SK-N-DZ (cell line): ENCODE data around the gene RNU6-9.
"Not testable (repeated sequence)": the region's sequence is repeated elsewhere in the genome, so short reads cannot be mapped to it uniquely, and the experiment has no call there.

Source experiments
- DNase-seq: peaks from one replicate; pipeline ENCODE4 v3.0.0-alpha.2; 2015; ENCODE audit warnings: low spot score

Gene RNU6-9

DNA sequence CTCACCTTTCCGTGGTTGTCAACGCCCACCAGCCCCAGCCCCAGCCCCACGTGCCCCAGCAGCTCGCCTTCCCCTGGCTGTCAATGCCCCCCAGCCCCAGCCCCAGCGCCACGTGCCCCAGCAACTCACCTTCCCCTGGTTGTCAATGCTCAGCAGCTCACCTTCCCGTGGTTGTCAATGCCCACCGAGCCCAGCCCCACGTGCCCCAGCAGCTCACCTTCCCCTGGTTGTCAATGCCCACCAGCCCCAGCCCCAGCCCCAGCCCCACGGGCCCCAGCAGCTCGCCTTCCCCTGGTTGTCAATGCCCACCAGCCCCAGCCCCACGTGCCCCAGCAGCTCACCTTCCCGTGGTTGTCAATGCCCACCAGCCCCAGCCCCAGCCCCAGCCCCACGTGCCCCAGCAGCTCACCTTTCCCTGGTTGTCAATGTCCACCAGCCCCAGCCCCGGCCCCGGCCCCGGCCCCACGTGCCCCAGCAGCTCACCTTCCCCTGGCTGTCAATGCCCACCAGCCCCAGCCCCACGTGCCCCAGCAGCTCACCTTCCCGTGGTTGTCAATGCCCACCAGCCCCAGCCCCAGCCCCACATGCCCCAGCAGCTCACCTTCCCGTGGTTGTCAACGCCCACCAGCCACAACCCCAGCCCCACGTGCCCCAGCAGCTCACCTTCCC is 15.2 kb upstream of the RNU6-9 start:
- not testable (repeated sequence) for DNase-seq

DNA sequence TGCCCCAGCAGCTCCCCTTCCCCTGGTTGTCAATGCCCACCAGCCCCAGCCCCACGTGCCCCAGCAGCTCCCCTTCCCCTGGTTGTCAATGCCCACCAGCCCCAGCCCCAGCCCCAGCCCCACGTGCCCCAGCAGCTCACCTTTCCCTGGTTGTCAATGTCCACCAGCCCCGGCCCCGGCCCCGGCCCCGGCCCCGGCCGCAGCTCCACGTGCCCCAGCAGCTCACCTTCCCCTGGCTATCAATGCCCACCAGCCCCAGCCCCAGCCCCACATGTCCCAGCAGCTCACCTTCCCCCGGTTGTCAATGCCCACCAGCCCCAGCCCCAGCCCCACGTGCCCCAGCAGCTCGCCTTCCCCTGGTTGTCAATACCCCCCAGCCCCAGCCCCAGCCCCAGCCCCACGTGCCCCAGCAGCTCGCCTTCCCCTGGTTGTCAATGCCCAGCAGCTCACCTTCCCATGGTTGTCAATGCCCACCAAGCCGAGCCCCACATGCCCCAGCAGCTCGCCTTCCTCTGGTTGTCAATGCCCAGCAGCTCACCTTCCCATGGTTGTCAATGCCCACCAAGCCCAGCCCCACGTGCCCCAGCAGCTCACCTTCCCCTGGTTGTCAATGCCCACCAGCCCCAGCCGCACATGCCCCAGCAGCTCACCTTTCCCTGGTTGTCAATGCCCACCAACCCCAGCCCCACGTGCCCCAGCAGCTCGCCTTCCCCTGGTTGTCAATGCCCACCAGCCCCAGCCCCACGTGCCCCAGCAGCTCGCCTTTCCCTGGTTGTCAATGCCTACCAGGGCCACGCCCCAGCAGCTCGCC is 14.3 kb upstream of the RNU6-9 start:
- not testable (repeated sequence) for DNase-seq

DNA sequence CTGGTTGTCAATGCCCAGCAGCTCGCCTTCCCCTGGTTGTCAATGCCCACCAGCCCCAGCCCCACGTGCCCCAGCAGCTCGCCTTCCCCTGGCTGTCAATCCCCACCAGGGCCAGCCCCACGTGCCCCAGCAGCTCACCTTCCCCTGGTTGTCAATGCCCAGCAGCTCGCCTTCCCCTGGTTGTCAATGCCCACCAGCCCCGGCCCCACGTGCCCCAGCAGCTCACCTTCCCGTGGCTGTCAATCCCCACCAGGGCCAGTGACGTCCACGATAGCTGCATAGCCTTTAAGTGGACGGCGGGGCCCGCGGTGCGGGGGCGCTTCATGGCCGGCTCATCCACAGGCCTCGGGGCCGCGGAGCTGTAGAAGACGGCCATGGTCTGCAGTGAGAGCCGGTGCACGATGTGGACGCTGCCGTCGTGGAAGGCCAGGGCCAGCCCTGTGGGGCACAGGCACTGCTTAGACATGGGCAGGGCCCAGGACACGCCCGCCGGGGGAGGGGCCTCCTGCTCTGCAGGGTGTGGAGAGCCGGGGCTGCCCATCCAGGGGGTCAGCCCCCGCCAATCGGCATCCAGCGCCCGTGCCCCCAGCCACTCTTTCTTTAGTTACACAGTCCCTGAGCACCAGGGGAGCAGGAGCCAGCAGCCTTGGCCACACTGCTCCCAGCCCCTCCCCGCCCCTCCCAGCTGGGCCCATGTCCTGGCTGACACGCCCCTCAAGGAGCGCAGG is 13.4 kb upstream of the RNU6-9 start:
- no peak for DNase-seq

DNA sequence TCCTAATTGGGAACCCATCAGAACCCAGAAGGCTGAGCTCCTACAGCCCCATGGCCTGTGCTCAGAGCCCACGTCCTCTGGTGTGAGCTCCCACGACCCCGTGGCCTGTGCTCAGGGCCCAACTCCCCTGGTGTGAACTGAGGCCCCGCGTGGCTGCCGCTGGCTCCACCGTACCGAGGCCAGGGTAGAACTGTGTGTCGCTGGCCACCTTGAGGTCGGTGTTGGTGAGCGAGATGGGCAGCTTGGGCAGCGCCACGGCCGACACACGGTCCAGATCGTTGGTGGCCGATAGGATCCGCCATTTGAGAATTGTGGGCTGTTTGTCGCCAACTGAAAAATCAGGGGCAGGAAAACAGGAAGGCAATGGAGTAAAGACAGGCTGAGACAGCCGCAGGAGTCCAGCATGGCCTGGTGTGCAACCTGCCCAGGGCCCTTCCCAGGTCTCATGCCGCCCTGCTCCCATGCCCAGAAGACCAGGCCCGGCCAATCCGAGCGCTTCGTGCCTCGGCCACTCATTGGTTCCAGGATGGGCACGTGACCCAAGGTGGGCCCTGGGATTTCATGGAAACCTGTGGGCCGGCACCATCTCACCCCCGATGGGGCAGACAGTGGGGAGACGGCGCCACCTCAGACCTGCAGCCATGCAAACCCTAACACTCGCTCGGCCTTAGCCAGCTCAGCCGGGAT is 11.8 kb upstream of the RNU6-9 start:
- DNase-seq: no peak

DNA sequence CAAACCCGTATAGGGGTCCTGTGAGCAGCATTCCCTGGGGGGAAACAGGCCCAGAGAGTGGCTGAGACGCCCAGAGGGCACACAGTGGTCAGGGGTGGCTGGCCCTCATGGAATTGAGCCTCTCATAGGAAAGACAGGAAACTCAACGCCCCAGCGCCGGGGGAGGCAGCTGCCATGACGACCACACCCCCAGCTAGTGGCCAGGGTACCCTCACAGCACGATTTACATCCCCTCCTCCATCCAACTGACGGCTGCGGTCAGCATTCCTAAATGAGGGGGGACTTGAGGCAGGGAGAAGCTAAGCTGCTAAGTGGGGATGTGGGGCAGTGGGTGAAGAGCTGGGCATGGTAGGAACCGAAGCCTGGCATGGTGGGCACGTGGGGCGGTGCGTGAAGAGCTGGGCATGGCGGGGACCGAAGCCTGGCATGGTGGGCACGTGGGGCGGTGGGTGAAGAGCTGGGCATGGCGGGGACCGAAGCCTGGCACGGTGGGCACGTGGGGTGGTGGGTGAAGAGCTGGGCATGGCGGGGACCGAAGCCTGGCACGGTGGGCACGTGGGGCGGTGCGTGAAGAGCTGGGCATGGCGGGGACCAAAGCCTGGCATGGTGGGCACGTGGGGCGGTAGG is 10.3 kb upstream of the RNU6-9 start:
- no peak for DNase-seq

DNA sequence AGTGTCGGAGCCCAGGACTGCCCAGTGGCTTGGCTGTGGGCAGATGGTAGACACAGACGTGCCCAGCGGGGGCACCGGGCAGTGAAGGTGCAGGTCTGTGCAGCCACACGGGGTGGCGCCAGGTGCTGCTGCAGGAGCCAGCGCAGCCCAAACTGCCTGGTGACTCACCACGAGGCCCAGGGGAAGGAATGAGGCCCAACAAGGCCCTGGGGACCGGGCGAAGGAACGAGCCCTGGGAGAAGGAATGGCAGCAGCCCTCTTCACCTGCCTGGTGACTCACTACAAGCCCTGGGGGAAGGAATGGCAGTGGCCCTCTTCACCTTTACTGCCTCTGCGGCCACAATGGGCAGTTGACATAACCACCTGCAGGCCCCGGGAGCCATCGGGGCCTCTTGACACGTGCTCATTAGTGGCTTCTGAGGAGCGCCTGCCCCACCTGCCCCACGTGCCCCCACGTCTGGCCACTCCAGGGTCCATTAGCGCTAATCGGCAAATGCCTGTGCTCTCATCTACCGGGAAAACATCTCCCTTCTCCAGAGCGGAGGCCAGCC is 9.5 kb upstream of the RNU6-9 start:
- DNase-seq: no peak

DNA sequence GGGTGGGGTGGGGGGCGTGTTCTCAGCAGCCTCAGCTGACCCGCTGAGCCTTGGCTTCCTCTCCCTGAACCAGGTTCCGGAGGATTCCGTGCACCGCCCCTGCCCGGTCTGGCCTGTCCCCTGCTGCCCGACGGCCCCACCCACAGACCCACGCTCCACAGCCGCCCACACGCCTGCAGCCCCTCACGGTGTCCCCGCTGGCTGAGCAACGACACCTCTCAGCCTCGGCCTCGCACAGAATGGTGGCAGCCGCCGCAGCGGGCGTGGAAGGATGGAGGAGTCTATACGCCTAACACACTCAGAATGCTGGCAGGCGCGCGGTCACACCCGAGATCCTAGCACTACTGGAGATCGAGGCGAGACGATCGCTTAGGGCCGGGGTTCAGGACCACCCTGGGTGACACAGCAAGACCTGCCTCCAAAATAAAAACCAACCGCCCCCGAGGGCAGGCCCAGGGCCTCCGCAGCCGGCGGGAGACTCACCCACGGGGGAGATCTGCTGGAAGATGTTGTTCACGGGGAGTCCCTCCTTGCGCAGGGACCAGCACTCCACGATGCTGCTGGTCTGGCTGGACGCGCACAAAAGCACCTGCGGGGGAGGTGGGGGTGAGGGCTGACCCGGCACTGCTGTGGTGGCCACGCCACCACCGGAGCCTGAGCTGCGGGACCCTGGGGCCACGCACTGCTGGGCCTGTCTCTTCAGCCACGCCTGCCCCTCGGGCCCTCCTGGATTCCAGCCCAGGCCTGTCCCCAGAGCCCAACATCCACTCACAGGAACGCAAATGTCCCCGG is 8.7 kb upstream of the RNU6-9 start:
- no peak for DNase-seq

DNA sequence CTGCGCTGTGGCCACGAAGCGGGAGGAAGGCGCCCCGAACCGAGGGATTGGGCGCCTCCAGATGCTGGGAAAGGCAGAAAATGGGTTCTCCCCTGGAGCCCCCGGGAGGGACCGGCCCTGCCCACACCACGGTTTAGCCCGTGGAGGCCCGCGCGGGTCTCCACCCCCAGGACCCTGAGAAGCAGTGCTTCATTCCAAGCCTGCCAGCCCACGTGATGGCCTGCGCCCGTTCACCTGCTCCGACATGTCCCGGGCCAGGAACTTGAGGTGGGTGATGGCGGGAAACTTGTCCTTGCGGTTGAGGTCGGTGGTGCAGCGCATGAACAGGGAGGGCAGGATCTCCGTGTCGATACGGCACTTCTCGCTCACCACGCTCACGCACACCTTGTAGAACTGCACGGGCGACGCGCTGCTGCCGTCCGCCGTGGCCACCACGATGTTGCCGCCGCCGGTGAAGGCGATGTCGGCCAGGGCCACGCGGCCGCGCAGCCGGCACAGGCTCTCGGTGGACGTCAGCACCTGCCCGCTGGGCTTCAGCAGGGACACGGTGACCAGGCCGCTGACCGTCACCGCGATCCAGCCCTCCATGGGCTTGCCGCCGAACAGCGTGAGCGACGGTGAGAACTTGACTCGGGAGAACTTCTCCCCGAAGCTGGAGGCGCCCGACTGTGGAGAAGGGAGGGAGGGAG is 7.6 kb upstream of the RNU6-9 start:
- no peak for DNase-seq

DNA sequence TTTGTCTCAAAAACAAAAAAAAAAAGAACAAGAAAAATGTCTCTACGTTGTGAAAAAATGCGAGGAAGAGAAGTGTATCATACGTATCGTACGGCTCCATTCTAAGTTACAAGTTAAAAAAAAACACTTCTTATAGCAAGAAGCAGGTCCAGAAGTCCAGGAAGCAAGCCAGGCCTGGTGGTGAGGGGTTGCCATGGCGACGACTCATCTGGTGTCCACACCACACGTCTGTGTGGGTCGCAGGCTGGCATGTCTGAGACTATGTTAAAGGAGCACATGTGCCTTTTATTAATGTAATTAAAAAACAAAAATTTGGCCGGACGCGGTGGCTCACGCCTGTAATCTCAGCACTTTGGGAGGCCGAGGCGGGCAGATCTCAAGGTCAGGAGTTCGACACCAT is 6.2 kb upstream of the RNU6-9 start:
- DNase-seq: no peak

DNA sequence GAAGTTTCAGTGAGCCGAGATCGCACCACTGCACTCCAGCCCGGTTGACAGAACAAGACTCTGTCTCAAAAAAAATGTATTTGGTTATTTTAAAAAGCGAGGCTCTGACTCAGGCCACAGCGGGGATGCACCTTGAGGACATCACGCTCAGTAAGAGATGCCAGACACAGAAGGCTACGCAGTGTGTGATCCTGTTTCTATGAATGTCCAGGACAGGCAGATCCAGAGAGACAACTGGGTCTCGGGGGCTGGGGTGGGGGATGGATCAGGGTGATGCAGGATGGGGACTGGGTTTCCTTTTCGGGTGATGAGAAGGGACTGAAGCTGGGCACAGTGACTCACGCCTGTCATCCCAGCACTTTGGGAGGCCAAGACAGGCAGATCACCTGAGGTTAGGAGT is 5.7 kb upstream of the RNU6-9 start:
- DNase-seq: no peak

DNA sequence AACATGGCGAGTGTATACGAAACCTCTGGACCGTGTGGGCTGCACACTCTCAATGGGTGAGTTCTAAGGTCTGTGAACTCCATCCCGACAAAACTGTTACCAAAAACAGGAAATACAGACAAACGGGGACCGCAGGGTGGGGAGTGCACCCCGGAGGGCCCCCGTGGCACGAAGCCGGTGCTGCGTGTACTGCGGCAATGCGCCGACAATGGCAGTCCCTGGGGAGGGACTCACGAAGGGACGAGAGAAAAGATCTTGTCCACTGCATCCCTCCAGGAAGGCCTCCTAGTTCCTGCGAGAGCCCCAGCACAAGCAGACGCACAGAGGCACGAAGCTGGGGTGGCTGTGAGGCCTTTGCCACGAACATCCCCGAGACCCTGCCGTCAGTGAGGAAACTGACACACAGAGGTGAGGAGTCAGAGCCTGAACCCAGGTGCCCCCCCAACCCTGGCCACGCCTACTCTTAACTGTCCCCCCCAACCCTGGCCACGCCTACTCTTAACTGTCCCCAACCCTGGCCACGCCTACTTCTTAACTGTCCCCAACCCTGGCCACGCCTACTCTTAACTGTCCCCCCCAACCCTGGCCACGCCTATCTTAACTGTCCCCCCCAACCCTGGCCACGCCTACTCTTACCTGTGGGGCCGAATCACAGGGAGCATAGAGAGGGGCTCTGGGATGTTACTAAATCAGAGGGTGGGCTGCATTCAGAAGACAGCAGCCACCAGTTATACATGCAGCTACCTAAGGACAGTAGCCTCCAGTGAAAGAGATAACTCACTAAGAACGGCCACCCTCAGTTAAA is 4.5 kb upstream of the RNU6-9 start:
- no peak for DNase-seq

DNA sequence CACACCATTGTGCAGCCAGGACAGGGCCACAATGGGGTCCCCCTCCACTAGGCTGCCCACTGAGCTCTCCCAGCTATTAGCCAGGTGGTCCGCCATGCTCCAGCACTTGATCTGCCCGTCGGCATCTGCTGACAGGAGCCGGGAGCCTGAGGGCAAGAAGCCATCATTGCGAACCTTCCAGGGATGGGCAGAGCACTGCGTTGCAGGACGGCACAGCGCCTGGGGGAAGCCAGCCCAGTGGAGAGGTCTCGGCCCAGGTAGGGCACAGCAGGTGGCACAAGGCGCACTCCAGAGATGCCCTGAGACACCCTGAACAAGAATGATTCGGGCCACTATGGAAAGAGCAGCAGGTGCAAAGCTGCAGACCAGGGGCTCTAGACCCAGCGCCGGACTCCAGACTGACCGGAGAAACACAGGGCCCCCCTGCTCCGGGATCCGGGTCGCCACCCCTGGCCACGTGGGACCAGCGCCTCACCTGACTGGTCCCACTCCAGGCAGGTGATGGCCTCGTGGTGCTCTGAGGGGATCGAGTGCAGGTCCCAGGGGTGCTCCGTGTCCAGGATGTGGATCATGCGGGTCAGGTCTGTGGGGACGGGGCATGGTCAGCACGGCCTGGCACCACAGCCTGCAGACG is 3.5 kb upstream of the RNU6-9 start:
- no peak for DNase-seq

DNA sequence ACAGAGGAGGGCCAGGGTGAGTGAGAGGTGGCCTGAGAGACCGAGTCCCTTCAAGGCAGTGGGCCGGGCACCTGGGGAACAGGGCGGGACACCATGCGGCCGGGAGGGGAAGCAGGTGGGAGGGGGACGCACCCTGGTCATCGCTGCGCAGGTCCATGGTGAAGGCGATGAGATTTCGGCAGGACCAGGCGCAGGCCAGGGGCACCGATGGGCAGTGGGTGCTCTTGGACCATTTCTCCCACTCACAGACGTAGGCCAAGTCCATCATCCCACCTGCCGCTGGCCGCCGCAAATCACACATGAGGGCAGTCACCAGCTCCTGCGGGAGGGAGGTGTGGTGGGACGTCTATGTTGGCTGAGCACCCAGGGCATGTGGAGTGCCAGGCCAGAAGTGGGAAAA is 2.5 kb upstream of the RNU6-9 start:
- DNase-seq: no peak

DNA sequence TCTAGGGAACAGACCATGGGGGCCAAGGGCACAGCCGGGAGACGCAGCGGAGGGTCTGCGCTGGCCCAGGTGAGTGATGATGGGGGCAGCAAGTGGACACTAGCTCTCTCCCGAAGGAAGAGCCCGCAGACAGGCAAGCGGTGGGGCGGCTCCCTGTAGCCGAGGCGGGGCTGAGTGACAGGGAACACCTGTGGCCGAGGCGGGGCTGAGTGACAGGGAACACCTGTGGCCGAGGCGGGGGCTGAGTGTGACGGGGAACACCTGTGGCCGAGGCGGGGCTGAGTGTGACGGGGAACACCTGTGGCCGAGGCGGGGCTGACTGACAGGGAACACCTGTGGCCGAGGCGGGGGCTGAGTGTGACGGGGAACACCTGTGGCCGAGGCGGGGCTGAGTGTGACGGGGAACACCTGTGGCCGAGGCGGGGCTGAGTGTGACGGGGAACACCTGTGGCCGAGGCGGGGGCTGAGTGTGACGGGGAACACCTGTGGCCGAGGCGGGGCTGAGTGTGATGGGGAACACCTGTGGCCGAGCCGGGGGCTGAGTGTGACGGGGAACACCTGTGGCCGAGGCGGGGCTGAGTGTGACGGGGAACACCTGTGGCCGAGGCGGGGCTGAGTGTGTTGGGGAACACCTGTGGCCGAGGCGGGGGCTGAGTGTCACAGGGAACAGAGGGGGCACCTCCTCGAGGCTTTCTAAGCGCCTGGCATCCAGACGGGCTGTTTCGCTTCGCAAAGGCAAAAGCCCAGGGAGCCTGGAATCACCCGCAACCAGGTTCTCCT is 1.7 kb upstream of the RNU6-9 start:
- DNase-seq: not testable (repeated sequence)

DNA sequence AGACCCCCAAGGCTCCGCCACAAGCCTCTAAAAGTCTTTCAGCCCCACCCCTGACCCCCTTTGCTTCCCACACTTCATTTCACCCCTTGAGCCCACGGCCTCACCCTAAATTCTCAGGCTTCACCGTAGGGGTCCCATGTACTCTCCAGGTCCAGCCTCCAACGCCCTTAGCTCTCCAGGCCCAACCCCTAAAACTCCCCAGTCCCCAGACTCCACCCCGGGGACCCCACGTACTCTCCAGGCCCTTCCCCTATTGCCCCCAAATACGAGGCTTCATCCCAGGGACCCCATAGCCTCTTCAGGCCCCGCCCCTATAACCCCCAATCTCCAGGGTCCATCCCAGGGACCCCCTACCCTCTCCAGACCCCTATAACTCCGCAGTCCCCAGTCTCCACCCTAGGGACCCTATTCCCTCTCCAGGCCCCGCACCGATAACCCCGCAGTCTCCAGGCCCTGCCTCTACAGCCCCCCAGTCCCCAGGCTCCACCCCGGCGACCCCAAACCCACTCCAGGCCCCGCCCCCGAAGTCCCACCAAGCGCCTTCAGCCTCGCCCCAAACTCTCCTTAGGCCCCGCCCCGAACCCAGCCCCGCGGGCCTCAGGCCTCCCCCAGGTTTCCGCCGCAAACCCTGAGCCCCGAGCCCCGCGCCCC is 916 bp upstream of the RNU6-9 start:
- DNase-seq: no peak

DNA sequence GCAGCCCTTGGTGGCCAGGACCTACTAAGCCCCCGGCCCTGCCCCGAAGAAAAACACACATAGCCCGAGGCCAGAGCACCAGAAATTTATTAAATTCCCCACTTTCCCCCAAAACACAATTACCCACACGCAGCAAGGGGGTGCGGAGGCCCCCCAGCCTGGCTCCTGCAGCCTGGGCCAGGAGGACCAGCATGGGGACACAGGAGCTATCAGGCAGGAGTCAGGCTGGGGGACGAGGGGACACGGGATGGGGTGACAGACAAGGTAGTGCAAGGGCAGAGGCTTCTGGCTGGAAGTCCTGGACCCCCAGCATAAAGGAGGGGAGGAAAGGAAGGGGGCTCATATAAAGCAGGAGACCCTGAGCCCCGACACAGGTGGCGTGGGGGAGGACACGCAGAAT is 3.1 kb downstream of the RNU6-9 start:
- no peak for DNase-seq

DNA sequence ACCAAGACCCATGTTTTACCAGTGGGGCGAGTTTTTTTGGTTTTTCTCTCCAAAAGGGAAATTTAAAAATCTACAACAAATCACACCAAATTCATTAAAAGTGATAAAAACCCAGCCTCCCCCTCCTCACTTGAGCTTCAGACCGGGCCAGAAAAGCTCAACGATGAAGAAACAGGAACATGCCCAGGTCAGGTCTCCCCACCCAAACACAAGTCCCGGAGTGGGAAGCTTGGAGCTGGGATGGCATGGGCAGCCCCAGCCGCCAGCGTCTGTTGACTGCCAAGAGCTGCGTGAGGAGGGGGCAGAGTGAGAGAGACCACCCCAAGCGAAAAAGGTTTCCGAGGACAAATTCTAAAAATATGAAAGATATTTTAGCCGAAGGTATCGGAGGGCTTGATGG is 3.7 kb downstream of the RNU6-9 start:
- no peak for DNase-seq
